GM06990 (cell line): ENCODE data around the gene SNAPIN.

Experiments used
- DNase-seq: peaks from one replicate; pipeline ENCODE4 v3.0.0-alpha.2; 2011; ENCODE audit not compliant: insufficient read length; ENCODE audit errors: extremely low read depth
- H3K27me3 ChIP-seq: replicated peaks from 2 replicates; pipeline ENCODE4 v1.6.0; 2011; ENCODE audit warnings: low read length; ENCODE audit not compliant: control insufficient read depth, insufficient read depth
- H3K36me3 ChIP-seq: 2 replicates; pipeline ENCODE4 v1.5.1; 2011; ENCODE audit warnings: low read length; ENCODE audit not compliant: control insufficient read depth, insufficient read depth
- H3K4me3 ChIP-seq: replicated peaks from 2 replicates; pipeline ENCODE4 v1.5.1; 2011; ENCODE audit warnings: low read depth, mild to moderate bottlenecking, control low read depth, low read length
- TF ChIP-seq, protein P1 (sequence below): IDR thresholded peaks from 2 replicates; pipeline ENCODE4 v1.5.1; 2011; ENCODE audit warnings: low read length, control low read depth, mild to moderate bottlenecking, inconsistent platforms; ENCODE audit not compliant: insufficient read depth, poor library complexity, severe bottlenecking

SNAPIN gene

DNA sequence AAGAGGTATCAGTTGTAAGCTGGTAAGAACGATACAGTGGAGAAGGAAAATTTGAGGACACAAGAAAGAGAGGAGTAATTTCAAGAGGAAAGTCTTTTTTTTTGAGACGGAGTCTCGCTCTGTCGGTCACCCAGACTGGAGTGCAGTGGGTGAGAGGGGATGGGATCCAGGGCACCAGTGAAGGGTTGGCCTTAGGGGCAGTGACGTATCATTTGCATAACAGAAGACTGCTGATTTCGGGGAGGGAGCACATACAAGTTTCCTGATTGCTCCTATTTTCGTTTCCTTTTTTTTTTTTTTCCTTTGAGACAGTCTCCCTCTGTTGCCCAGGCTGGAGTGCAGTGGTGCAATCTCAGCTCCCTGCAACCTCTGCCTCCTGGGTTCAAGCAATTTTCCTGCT is 35.4 kb upstream of the SNAPIN start:
- H3K4me3 ChIP-seq, result no peak overlapping the region
- H3K27me3 ChIP-seq, result no peaks in the 10 kb centered on the region
- TF ChIP-seq, protein P1, sequence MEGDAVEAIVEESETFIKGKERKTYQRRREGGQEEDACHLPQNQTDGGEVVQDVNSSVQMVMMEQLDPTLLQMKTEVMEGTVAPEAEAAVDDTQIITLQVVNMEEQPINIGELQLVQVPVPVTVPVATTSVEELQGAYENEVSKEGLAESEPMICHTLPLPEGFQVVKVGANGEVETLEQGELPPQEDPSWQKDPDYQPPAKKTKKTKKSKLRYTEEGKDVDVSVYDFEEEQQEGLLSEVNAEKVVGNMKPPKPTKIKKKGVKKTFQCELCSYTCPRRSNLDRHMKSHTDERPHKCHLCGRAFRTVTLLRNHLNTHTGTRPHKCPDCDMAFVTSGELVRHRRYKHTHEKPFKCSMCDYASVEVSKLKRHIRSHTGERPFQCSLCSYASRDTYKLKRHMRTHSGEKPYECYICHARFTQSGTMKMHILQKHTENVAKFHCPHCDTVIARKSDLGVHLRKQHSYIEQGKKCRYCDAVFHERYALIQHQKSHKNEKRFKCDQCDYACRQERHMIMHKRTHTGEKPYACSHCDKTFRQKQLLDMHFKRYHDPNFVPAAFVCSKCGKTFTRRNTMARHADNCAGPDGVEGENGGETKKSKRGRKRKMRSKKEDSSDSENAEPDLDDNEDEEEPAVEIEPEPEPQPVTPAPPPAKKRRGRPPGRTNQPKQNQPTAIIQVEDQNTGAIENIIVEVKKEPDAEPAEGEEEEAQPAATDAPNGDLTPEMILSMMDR, result no peak
- DNase-seq, result no peak
- no peaks in the 10 kb centered on the region for H3K36me3 ChIP-seq

DNA sequence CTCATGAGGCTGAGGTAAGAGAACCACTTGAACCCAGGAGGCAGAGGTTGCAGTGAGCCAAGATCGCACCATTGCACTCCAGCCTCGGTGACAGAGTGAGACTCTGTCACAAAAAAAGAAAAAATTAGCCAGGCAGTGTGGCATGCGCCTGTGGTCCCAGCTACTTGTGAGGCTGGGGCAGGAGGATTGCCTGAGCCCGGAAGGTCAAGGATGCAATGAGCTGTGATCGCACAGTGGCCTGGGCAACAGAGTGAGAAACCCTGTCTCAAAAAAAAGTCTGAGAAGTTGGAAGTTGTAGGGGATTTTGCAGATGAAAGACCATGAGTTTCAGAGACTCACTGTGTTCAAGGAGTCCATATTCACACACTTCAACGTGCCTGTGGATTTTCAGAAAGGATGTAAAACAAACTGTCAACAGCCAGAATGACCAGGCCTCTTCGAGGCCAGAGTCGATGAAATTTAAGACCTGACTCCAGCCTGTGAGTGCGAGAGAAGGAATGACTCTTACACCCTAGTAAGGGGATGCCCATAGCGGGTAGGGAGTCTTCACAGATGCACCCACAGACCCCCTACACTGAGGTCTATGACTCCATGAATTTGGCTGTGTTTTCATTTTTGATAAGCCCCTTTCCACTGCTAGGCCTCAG is 33.4 kb upstream of the SNAPIN start:
- H3K36me3 ChIP-seq, result no peaks in the 10 kb centered on the region; the same call in 1 of the 2 replicates
- H3K27me3 ChIP-seq, result no peaks in the 10 kb centered on the region
- H3K4me3 ChIP-seq, result no peak overlapping the region
- no peak for DNase-seq
- TF ChIP-seq, protein P1, result no peak

DNA sequence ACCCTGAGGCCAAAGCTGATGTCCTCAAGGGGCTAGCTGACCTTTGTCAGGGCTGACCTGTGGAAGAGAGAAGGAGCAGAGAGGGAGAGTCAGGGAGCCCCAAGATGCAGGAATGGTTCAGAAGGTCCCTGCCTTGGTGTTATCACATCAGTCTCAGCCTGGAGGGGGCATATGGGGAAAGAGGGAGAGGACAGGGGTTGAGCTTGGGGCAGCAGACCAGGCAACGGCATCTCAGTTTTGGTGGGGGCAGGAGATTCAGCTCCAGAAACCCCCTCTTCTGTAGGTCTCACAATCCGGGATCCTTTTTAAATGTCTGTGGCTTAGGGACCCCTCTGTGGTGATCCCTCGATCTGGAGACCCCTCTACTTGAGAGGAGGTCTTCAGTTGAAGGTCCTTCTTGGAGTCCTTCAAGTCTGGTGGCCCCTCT is 32.0 kb upstream of the SNAPIN start:
- Histone ChIP-seq H3K27me3 (no peaks in the 10 kb centered on the region), H3K36me3 (no peaks in the 10 kb centered on the region; the same call in 1 of the 2 replicates), H3K4me3 (peak overlapping the region; percentile 56; the same call in 1 of the 2 replicates)
- TF ChIP-seq, protein P1, result no peak
- no peak for DNase-seq

DNA sequence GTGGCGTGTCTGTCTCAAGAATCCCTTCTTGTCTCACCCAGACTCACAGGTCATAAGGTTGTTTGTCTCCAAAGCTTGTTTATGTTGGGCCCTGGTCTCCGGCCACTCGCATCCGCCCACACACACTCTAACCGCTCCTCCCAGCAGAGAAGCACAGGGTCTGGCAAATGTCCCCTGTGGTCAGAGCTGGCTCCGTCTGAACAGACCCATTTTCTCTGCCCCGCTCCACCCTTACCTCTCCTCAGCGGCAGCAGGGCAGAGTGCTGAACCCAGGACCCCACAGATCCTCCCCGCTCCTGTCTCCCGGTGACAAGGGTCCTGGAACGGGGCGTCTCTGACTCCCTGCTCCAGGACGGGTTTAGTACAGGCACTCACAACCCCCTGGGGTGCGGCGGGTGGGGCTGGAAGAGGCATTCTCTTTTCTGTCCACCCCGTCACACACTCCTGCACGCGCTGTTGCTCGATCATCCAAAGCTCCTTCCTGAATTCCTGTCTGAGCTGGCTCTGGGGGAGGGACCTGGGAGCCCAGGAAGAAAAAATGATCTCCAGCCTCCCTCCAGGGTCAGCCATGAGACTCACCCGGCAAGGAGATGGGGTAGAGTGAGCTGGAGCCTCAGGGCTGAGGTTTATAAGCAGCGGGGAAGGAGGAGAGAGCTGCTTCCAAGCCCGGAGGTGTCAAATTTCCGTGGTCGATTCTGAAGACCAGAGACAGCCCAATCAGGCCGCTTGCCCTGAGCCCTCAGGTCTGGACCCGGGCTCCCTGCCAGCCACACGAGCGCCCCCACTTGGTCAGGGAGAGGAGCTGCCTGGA is 31.4 kb upstream of the SNAPIN start, which contains the start of gene S100A13:
Gene S100A13, minus strand, starts transcription at position 602 of the 811 bp plus-strand sequence. CDS start 1,033 bp downstream, outside the sequence.
- peak; percentile 46 for DNase-seq
- no peaks in the 10 kb centered on the region; the same call in 1 of the 2 replicates for H3K36me3 ChIP-seq
- TF ChIP-seq, protein P1, result peak; percentile 89
- no peaks in the 10 kb centered on the region for H3K27me3 ChIP-seq
- peak within 1 kb of the TSS; percentile 56 for H3K4me3 ChIP-seq

GRCh38 chr1:153627715-153628626 is 30.5 kb upstream of the SNAPIN start, which contains the start of gene S100A1:
Gene S100A1 (plus strand): TSS chr1:153628434. CDS start chr1:153630522, 2,088 bp downstream.
- DNase-seq, result no peak
- peak within 1 kb of the TSS; percentile 56 for H3K4me3 ChIP-seq
- H3K27me3 ChIP-seq, result no peaks in the 10 kb centered on the region
- H3K36me3 ChIP-seq, result no peaks in the 10 kb centered on the region; the same call in 1 of the 2 replicates
- TF ChIP-seq, protein P1, result no peak
